LHCN-M2 (cell line): ENCODE results near the gene DTX4. TPM values are rescaled to one million over a fixed set of nuclear protein-coding genes. Genes with fewer than 3 reads are reported as not detected.

ENCODE experiments used
- DNase-seq: peaks from one replicate; pipeline ENCODE4 v3.0.0-alpha.2; 2012; ENCODE audit warnings: low read depth
- total RNA-seq: library from RNA; depleted of rRNA; stranded (reverse); fragments of >200 nt; gene quantifications from 2 replicates; pipeline ENCODE4 v1.2.3, GENCODE V29; 2014

DTX4 gene
- total RNA-seq, 1 experiment from 2014 or later = 1.2 TPM

GRCh38 chr11:59173080-59173963, 1.4 kb downstream of the DTX4 start:
- DNase-seq = peak; percentile 10

GRCh38 chr11:59173964-59174663, 2.2 kb downstream of the DTX4 start:
- DNase-seq = peak; percentile 59

- DNase-seq = no peak
Measured at GRCh38 chr11:59174664-59175033, 2.7 kb downstream of the DTX4 start.

- no peak for DNase-seq
Measured at GRCh38 chr11:59175091-59175501, 3.2 kb downstream of the DTX4 start.

- no peak for DNase-seq
Measured at GRCh38 chr11:59176330-59176729, 4.4 kb downstream of the DTX4 start.

- DNase-seq = no peak
Measured at GRCh38 chr11:59178402-59178801, 6.5 kb downstream of the DTX4 start.

GRCh38 chr11:59179121-59179520, 7.2 kb downstream of the DTX4 start:
- no peak for DNase-seq

GRCh38 chr11:59180168-59180776, 8.3 kb downstream of the DTX4 start:
- no peak for DNase-seq

- no peak for DNase-seq
Measured at GRCh38 chr11:59180907-59181306, 9.0 kb downstream of the DTX4 start.

- no peak for DNase-seq
Measured at GRCh38 chr11:59181746-59182456, 10.0 kb downstream of the DTX4 start.

- no peak for DNase-seq
Measured at GRCh38 chr11:59182457-59183151, 10.7 kb downstream of the DTX4 start.

GRCh38 chr11:59183771-59184170, 11.8 kb downstream of the DTX4 start:
- DNase-seq = peak; percentile 18

- no peak for DNase-seq
Measured at GRCh38 chr11:59184691-59185339, 12.9 kb downstream of the DTX4 start.

GRCh38 chr11:59185386-59185945, 13.5 kb downstream of the DTX4 start:
- no peak for DNase-seq

GRCh38 chr11:59186130-59186594, 14.2 kb downstream of the DTX4 start:
- DNase-seq = peak; percentile 10

GRCh38 chr11:59187035-59187434, 15.1 kb downstream of the DTX4 start:
- no peak for DNase-seq

GRCh38 chr11:59187587-59187986, 15.7 kb downstream of the DTX4 start:
- peak; percentile 77 for DNase-seq

- DNase-seq = peak; percentile 6
Measured at GRCh38 chr11:59188954-59189353, 17.0 kb downstream of the DTX4 start.

GRCh38 chr11:59189986-59190385, 18.1 kb downstream of the DTX4 start:
- no peak for DNase-seq

- no peak for DNase-seq
Measured at GRCh38 chr11:59191095-59191494, 19.2 kb downstream of the DTX4 start.
